SU-DHL-6 (cell line): ENCODE data around the gene TRIM61.
"Not testable (repeated sequence)": the region's sequence is repeated elsewhere in the genome, so short reads cannot be mapped to it uniquely, and the experiment has no call there.

ENCODE experiments used
- H2AFZ ChIP-seq: fragments of 200-600 bp; sonication (generic); 2 replicates; pipeline ENCODE4 v1.6.1; 2014; ENCODE audit warnings: low read depth, mild to moderate bottlenecking, moderate library complexity, mixed read lengths, antibody characterized with exemption, low read length; ENCODE audit not compliant: severe bottlenecking
- H3F3A ChIP-seq: fragments of 200-600 bp; shearing (Covaris generic); 2 replicates; pipeline ENCODE4 v1.6.0; 2016; ENCODE audit warnings: antibody characterized with exemption, mild to moderate bottlenecking; ENCODE audit not compliant: insufficient read depth
- H3K27ac ChIP-seq: fragments of 200-600 bp; sonication (generic); 2 replicates; pipeline ENCODE4 v1.5.1; 2016; ENCODE audit warnings: low read depth, mild to moderate bottlenecking, low read length, moderate library complexity, mixed read lengths
- H3K27me3 ChIP-seq: fragments of 200-600 bp; sonication (generic), shearing (Covaris generic); 2 replicates; pipeline ENCODE4 v1.6.0; 2014; ENCODE audit warnings: mild to moderate bottlenecking, low read length
- H3K36me3 ChIP-seq: fragments of 200-600 bp; sonication (generic); 2 replicates; pipeline ENCODE4 v1.6.1; 2014; ENCODE audit warnings: mild to moderate bottlenecking, low read length, mixed read lengths
- H3K4me2 ChIP-seq: fragments of 300-600, 200-600 bp; shearing (Covaris generic), sonication (generic); 2 replicates; pipeline ENCODE4 v1.6.0; 2014; ENCODE audit warnings: low read length, low read depth, mild to moderate bottlenecking; ENCODE audit not compliant: poor library complexity, severe bottlenecking
- H3K4me3 ChIP-seq: fragments of 200-600 bp; sonication (generic); 2 replicates; pipeline ENCODE4 v1.5.1; 2014; ENCODE audit warnings: antibody characterized with exemption, low read length, mild to moderate bottlenecking, mixed read lengths; ENCODE audit not compliant: insufficient read depth, poor library complexity, severe bottlenecking
- H3K79me2 ChIP-seq: fragments of 200-600 bp; sonication (generic); 2 replicates; pipeline ENCODE4 v1.6.1; 2014; ENCODE audit warnings: mild to moderate bottlenecking, low read length, moderate library complexity; ENCODE audit not compliant: insufficient read depth
- H3K9ac ChIP-seq: fragments of 200-600 bp; sonication (generic); 2 replicates; pipeline ENCODE4 v1.7.0; 2014; ENCODE audit warnings: mild to moderate bottlenecking, low read length
- H3K9me2 ChIP-seq: fragments of 200-600 bp; sonication (generic); replicated peaks from 2 replicates; pipeline ENCODE4 v1.6.1; 2014; ENCODE audit warnings: low read length; ENCODE audit not compliant: insufficient read depth
- H3K9me3 ChIP-seq: fragments of 200-600 bp; sonication (generic); 2 replicates; pipeline ENCODE4 v1.6.1; 2014; ENCODE audit warnings: low read length, mixed read lengths; ENCODE audit not compliant: insufficient read depth
- H4K20me1 ChIP-seq: fragments of 200-600 bp; sonication (generic); 2 replicates; pipeline ENCODE4 v1.6.1; 2014; ENCODE audit warnings: low read depth, mild to moderate bottlenecking, antibody characterized with exemption, low read length, moderate library complexity, mixed read lengths
- CTCF ChIP-seq: fragments of 200-600 bp; sonication (generic); IDR thresholded peaks from one replicate; pipeline ENCODE4 v1.5.1; 2017; ENCODE audit warnings: antibody characterized with exemption, mild to moderate bottlenecking, low read length, moderate library complexity; ENCODE audit not compliant: insufficient read depth, poor library complexity, severe bottlenecking
- EZH2phosphoT487 ChIP-seq: fragments of 200-600 bp; sonication (generic), shearing (Covaris generic); conservative IDR thresholded peaks from 2 replicates; pipeline ENCODE4 v1.6.1; 2018; ENCODE audit warnings: mild to moderate bottlenecking, antibody characterized with exemption, low read length, moderate library complexity, mixed read lengths

The TRIM61 gene

GRCh38 chr4:164977243-164978164 lies at the start of gene TRIM61:
TSS of gene TRIM61 (minus strand) at chr4:164977657. CDS start at chr4:164970002, 7,655 bp downstream.
- H4K20me1 ChIP-seq = no peaks in the 10 kb centered on the region
- H3K4me3 ChIP-seq = peak within 1 kb of the TSS; percentile 75
- H3K36me3 ChIP-seq = no peaks in the 10 kb centered on the region; the same call in 1 of the 2 replicates
- no peaks in the 10 kb centered on the region for H3K27me3 ChIP-seq
- no peaks in the 10 kb centered on the region for H3K9me2 ChIP-seq
- peak within 1 kb of the TSS; percentile 71 for H3K4me2 ChIP-seq
- peak; percentile 18 for TF ChIP-seq CTCF
- no peak for TF ChIP-seq EZH2phosphoT487
- peaks cover 11% of the 10 kb centered on the region for H3K79me2 ChIP-seq
- no peaks in the 10 kb centered on the region for H3K9me3 ChIP-seq
- H3F3A ChIP-seq = no peaks in the 10 kb centered on the region
- H3K9ac ChIP-seq = peak within 1 kb of the TSS; percentile 80
- H2AFZ ChIP-seq = peak within 1 kb of the TSS; percentile 98
- H3K27ac ChIP-seq = peak within 1 kb of the TSS; percentile 27; the same call in 1 of the 2 replicates

DNA sequence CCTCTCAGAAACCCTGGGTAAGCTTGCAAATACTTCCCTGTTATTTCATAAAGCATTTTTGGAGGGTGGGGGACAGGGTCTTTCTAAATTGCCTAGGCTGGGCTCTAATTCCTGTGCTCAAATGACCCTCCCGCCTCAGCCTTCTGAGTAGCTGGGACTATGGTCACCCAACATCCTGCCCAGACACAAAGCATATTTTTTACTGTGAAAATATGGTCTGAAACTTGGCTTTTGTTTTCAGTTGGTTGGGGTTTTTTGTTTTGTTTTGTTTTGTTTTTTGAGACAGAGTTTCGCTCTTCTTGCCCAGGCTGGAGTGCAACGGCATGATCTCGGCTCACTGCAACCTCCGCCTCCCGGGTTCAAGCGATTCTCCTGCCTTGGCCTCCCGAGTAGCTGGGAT lies 48.3 kb upstream of the TRIM61 start:
- not testable (repeated sequence) for H3K27me3 ChIP-seq, H3K9me2 ChIP-seq, H4K20me1 ChIP-seq, H3K9me3 ChIP-seq, H2AFZ ChIP-seq, H3K9ac ChIP-seq, H3K79me2 ChIP-seq, H3K4me3 ChIP-seq, H3F3A ChIP-seq, H3K27ac ChIP-seq, H3K4me2 ChIP-seq, H3K36me3 ChIP-seq

- H3F3A ChIP-seq, H4K20me1 ChIP-seq, H3K4me3 ChIP-seq, H3K27me3 ChIP-seq, H3K36me3 ChIP-seq, H2AFZ ChIP-seq, H3K79me2 ChIP-seq, H3K9me2 ChIP-seq, H3K4me2 ChIP-seq, H3K27ac ChIP-seq, H3K9ac ChIP-seq, H3K9me3 ChIP-seq: not testable (repeated sequence)
Observed at GRCh38 chr4:165019995-165020394, 42.5 kb upstream of the TRIM61 start.

- Histone ChIP-seq H3K9me2 (no peaks in the 10 kb centered on the region), H2AFZ (no peak overlapping the region)
- no peak for TF ChIP-seq EZH2phosphoT487
- no peak for TF ChIP-seq CTCF
Observed at GRCh38 chr4:165016971-165017370, 39.5 kb upstream of the TRIM61 start.

More at GRCh38 chr4:165016971-165017370, 39.5 kb upstream of the TRIM61 start:
- Histone ChIP-seq H3K4me2 (no peak overlapping the region), H3K9me3 (no peaks in the 10 kb centered on the region), H3K27me3 (no peaks in the 10 kb centered on the region), H3K27ac (no peak overlapping the region), H3K9ac (no peak overlapping the region), H4K20me1 (no peaks in the 10 kb centered on the region), H3K36me3 (no peaks in the 10 kb centered on the region), H3F3A (no peaks in the 10 kb centered on the region), H3K79me2 (no peaks in the 10 kb centered on the region), H3K4me3 (no peak overlapping the region)
